Measurements from ENCODE around the gene ABHD16A.
"Not testable (repeated sequence)": the region's sequence is repeated elsewhere in the genome, so short reads cannot be mapped to it uniquely, and the experiment has no call there.

Gene ABHD16A

DNA sequence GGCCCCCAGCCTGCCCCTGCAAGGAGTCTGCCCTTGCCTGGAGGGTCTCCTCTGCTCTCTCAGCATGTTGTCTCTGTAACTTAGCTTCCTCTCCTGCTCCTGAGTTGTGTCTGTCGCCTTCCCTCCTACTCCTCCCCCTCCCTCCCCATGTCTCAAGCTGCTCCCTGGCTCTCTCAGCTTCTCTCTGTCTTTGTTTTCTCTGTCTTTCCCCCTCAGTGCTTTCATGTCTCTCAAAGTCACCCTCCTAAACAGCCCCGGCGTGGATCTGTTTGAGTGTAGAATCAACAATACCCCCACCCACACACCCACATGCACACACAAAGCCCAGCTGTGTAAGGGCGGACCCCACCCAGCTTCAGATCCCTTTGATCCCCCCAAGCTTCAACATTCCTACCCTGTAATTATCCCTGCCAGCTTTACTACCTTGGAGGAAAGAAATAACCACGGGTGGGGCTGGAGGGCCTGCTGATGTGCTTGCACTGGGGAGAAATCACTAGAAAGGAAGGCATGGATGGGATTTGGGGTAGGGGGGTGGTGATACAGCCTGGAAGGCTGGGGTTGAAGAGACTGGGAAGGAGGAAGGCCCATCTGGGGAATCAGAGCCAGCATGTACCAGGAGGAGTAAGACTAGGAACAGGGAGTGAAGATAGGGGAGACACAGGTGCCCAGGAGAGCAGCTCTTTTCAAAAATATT, 11.0 kb upstream of the ABHD16A start:
- intact Hi-C loops (cut with micrococcal nuclease), result no loop called here
- Mint-ChIP-seq H3K4me1 (ENCODE audit: low read depth) (peaks cover 34% of the 10 kb centered on the region), H3K27me3 (no peaks in the 10 kb centered on the region), H3K4me3 (no peak overlapping the region), H3K9me3 (no peaks in the 10 kb centered on the region), H3K27ac (peak overlapping the region; percentile 43), H3K36me3 (ENCODE audit: low read depth) (no peaks in the 10 kb centered on the region)

- no peaks in the 10 kb centered on the region for H3K27me3 Mint-ChIP-seq
- peaks cover 34% of the 10 kb centered on the region for H3K4me1 Mint-ChIP-seq (ENCODE audit: low read depth)
- intact Hi-C loops (cut with micrococcal nuclease), result no loop called here
- no peaks in the 10 kb centered on the region for H3K9me3 Mint-ChIP-seq
- no peak overlapping the region for H3K4me3 Mint-ChIP-seq
- no peaks in the 10 kb centered on the region for H3K36me3 Mint-ChIP-seq (ENCODE audit: low read depth)
- peak overlapping the region; percentile 43 for H3K27ac Mint-ChIP-seq
Observed at GRCh38 chr6:31713465-31713864, 10.3 kb upstream of the ABHD16A start.

GRCh38 chr6:31712296-31712695, 9.2 kb upstream of the ABHD16A start:
- intact Hi-C loops (cut with micrococcal nuclease), result no loop called here
- Mint-ChIP-seq H3K36me3 (ENCODE audit: low read depth) (no peaks in the 10 kb centered on the region), H3K27me3 (no peaks in the 10 kb centered on the region), H3K4me3 (no peak overlapping the region), H3K27ac (peak overlapping the region; percentile 66), H3K4me1 (ENCODE audit: low read depth) (peaks cover 41% of the 10 kb centered on the region), H3K9me3 (no peaks in the 10 kb centered on the region)

DNA sequence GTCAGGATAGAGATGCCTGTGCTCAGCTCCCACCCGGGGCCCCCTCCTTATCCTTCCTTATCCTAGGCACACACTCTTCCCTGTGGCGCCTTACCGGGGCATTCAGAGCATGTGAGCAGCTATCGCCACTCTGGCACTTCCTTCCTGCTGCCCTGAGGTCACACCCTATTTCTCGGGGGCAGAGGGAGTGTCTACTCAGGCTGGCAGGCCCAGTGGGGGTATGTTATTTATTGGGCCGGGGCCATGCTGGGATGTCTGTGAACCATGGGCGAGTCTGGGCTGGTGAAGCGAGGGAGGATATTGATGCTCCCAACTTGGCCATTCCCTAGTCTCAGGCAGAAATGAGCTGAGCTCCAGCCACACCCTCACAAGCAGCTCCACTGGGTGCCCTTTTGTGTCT, 8.1 kb upstream of the ABHD16A start:
- peak overlapping the region; percentile 39 for H3K4me3 Mint-ChIP-seq
- peaks cover 45% of the 10 kb centered on the region for H3K4me1 Mint-ChIP-seq (ENCODE audit: low read depth)
- H3K27ac Mint-ChIP-seq, result peak overlapping the region; percentile 66
- intact Hi-C loops (cut with micrococcal nuclease), result no loop called here
- no peaks in the 10 kb centered on the region for H3K9me3 Mint-ChIP-seq
- no peaks in the 10 kb centered on the region for H3K36me3 Mint-ChIP-seq (ENCODE audit: low read depth)
- H3K27me3 Mint-ChIP-seq, result no peaks in the 10 kb centered on the region

GRCh38 chr6:31710523-31711219, 7.5 kb upstream of the ABHD16A start:
- H3K27ac Mint-ChIP-seq, result peak overlapping the region; percentile 66
- no peaks in the 10 kb centered on the region for H3K9me3 Mint-ChIP-seq
- no peaks in the 10 kb centered on the region for H3K36me3 Mint-ChIP-seq (ENCODE audit: low read depth)
- H3K27me3 Mint-ChIP-seq, result no peaks in the 10 kb centered on the region
- H3K4me3 Mint-ChIP-seq, result peak overlapping the region; percentile 39
- intact Hi-C loops (cut with micrococcal nuclease), result no loop called here
- peaks cover 45% of the 10 kb centered on the region for H3K4me1 Mint-ChIP-seq (ENCODE audit: low read depth)

DNA sequence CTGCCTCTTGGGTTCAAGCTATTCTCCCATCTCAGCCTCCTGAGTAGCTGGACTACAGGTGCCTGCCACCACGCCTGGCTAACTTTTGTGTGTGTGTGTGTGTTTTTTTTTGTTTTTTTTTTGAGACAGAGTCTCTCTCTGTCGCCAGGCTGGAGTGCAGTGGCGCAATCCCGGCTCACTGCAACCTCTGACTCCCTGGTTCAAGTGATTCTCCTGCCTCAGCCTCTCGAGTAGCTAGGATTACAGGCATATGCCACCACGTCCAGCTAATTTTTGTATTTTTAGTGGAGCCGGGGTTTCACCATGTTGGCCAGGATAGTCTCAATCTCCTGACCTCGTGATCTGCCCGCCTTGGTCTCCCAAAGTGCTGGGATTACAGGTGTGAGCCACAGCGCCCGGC, 6.0 kb upstream of the ABHD16A start:
- H3K27me3 Mint-ChIP-seq; H3K9me3 Mint-ChIP-seq; intact Hi-C loops (cut with micrococcal nuclease); H3K27ac Mint-ChIP-seq; H3K36me3 Mint-ChIP-seq (ENCODE audit: low read depth); H3K4me3 Mint-ChIP-seq: not testable (repeated sequence)
- H3K4me1 Mint-ChIP-seq (ENCODE audit: low read depth), result peaks cover 42% of the 10 kb centered on the region

GRCh38 chr6:31708224-31708623, 5.1 kb upstream of the ABHD16A start:
- H3K4me3 Mint-ChIP-seq, result no peak overlapping the region
- no peaks in the 10 kb centered on the region for H3K9me3 Mint-ChIP-seq
- H3K36me3 Mint-ChIP-seq (ENCODE audit: low read depth), result peaks cover 3% of the 10 kb centered on the region
- intact Hi-C loops (cut with micrococcal nuclease), result no loop called here
- no peak overlapping the region for H3K27ac Mint-ChIP-seq
- H3K4me1 Mint-ChIP-seq (ENCODE audit: low read depth), result peaks cover 44% of the 10 kb centered on the region
- H3K27me3 Mint-ChIP-seq, result no peaks in the 10 kb centered on the region

GRCh38 chr6:31707701-31708100, 4.6 kb upstream of the ABHD16A start:
- no peaks in the 10 kb centered on the region for H3K9me3 Mint-ChIP-seq
- intact Hi-C loops (cut with micrococcal nuclease), result no loop called here
- no peaks in the 10 kb centered on the region for H3K27me3 Mint-ChIP-seq
- peak overlapping the region; percentile 26 for H3K27ac Mint-ChIP-seq
- peaks cover 45% of the 10 kb centered on the region for H3K4me1 Mint-ChIP-seq (ENCODE audit: low read depth)
- H3K4me3 Mint-ChIP-seq, result no peak overlapping the region
- peaks cover 8% of the 10 kb centered on the region for H3K36me3 Mint-ChIP-seq (ENCODE audit: low read depth)

DNA sequence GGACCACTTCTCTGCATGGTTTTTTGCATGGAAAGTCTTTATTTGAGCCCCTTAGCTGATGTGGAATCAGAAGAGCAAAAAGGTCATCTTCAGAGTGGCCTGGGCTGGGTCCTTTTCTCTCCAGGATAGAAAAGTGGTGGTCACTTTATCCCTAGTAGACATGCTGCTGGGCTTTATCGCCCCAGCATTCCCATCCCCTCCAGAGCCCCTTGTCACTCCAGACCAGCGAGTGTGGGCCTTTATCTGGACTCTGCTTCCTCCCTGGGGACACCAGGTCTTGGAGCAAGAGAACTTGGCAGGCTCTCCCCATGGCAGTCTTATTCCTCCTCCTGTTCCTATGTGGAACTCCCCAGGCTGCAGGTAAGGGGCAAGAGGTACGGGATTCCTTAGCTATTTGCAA, 3.5 kb upstream of the ABHD16A start, which contains the start of gene LY6G6F:
Gene LY6G6F, plus strand, starts transcription at position 268 of the 400 bp plus-strand sequence. Its CDS starts 41 bp downstream, at position 309.
- intact Hi-C loops (cut with micrococcal nuclease), result no loop called here
- no peaks in the 10 kb centered on the region for H3K27me3 Mint-ChIP-seq
- H3K27ac Mint-ChIP-seq, result peak within 1 kb of the TSS; percentile 26
- H3K4me3 Mint-ChIP-seq, result no peak within 1 kb of the TSS
- peaks cover 42% of the 10 kb centered on the region for H3K4me1 Mint-ChIP-seq (ENCODE audit: low read depth)
- no peaks in the 10 kb centered on the region for H3K9me3 Mint-ChIP-seq
- H3K36me3 Mint-ChIP-seq (ENCODE audit: low read depth), result peaks cover 19% of the 10 kb centered on the region

DNA sequence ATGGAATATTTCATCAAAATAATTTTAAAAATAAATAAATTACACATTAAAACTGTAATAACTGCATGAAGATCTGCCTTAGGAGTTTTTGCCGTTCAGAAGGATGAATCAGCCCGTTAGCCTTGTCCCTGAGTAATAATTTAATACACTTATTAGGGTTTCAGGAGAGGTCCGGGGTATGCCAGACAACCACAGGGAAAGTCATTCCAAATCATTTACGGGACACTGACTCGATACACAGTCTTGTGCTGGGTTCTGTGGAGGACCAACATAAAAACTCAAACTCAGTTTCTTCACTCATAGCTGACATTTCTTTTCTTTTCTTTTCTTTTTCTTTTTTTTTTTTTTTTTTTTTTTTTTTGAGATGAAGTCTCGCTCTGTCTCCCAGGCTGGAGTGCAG, 2.8 kb upstream of the ABHD16A start:
- Mint-ChIP-seq H3K9me3 (no peaks in the 10 kb centered on the region), H3K27me3 (no peaks in the 10 kb centered on the region), H3K4me1 (ENCODE audit: low read depth) (peaks cover 42% of the 10 kb centered on the region), H3K36me3 (ENCODE audit: low read depth) (peaks cover 26% of the 10 kb centered on the region), H3K4me3 (no peak overlapping the region), H3K27ac (no peak overlapping the region)
- intact Hi-C loops (cut with micrococcal nuclease), result no loop called here

GRCh38 chr6:31702405-31702818, 712 bp downstream of the ABHD16A start:
- H3K36me3 Mint-ChIP-seq (ENCODE audit: low read depth), result peaks cover 51% of the 10 kb centered on the region
- peak overlapping the region; percentile 93 for H3K27ac Mint-ChIP-seq
- peaks cover 39% of the 10 kb centered on the region for H3K4me1 Mint-ChIP-seq (ENCODE audit: low read depth)
- intact Hi-C loops (cut with micrococcal nuclease), result no loop called here
- peak overlapping the region; percentile 98 for H3K4me3 Mint-ChIP-seq
- H3K27me3 Mint-ChIP-seq, result no peaks in the 10 kb centered on the region
- H3K9me3 Mint-ChIP-seq, result no peaks in the 10 kb centered on the region

GRCh38 chr6:31701666-31702404, 1.3 kb downstream of the ABHD16A start:
- H3K36me3 Mint-ChIP-seq (ENCODE audit: low read depth), result peaks cover 57% of the 10 kb centered on the region

GRCh38 chr6:31700740-31701401, 2.3 kb downstream of the ABHD16A start:
- Mint-ChIP-seq H3K4me3 (peak overlapping the region; percentile 2), H3K36me3 (ENCODE audit: low read depth) (peaks cover 67% of the 10 kb centered on the region), H3K27ac (no peak overlapping the region), H3K4me1 (ENCODE audit: low read depth) (peaks cover 42% of the 10 kb centered on the region), H3K27me3 (no peaks in the 10 kb centered on the region), H3K9me3 (no peaks in the 10 kb centered on the region)
- intact Hi-C loops (cut with micrococcal nuclease), result no loop called here

More at GRCh38 chr6:31701666-31702404, 1.3 kb downstream of the ABHD16A start:
- H3K4me1 Mint-ChIP-seq (ENCODE audit: low read depth), result peaks cover 39% of the 10 kb centered on the region
- no peaks in the 10 kb centered on the region for H3K27me3 Mint-ChIP-seq
- peak overlapping the region; percentile 98 for H3K4me3 Mint-ChIP-seq
- H3K9me3 Mint-ChIP-seq, result no peaks in the 10 kb centered on the region
- peak overlapping the region; percentile 93 for H3K27ac Mint-ChIP-seq
- intact Hi-C loops (cut with micrococcal nuclease), result no loop called here

- Mint-ChIP-seq H3K9me3 (no peaks in the 10 kb centered on the region), H3K36me3 (ENCODE audit: low read depth) (peaks cover 90% of the 10 kb centered on the region), H3K4me3 (no peak overlapping the region), H3K27ac (peak overlapping the region; percentile 45), H3K4me1 (ENCODE audit: low read depth) (peaks cover 33% of the 10 kb centered on the region), H3K27me3 (no peaks in the 10 kb centered on the region)
- intact Hi-C loops (cut with micrococcal nuclease), result no loop called here
Observed at GRCh38 chr6:31697555-31697954, 5.6 kb downstream of the ABHD16A start.
